H54 (cell line): ENCODE data around the gene COL26A1.
"Not testable (repeated sequence)": the region's sequence is repeated elsewhere in the genome, so short reads cannot be mapped to it uniquely, and the experiment has no call there.

ENCODE experiments used
- DNase-seq: peaks from one replicate; pipeline ENCODE4 v3.0.0; 2011; ENCODE audit warnings: low spot score, mixed read lengths; ENCODE audit not compliant: insufficient read length
- FAIRE-seq: peaks from 3 replicates; lab custom pipeline; 2011; peaks lifted over from hg19 to GRCh38; lab: Jason Lieb, UNC
- POLR2A ChIP-seq: IDR thresholded peaks from 2 replicates; pipeline ENCODE4 v1.6.1; 2011; ENCODE audit warnings: low read depth, mild to moderate bottlenecking, low read length

COL26A1 gene

DNA sequence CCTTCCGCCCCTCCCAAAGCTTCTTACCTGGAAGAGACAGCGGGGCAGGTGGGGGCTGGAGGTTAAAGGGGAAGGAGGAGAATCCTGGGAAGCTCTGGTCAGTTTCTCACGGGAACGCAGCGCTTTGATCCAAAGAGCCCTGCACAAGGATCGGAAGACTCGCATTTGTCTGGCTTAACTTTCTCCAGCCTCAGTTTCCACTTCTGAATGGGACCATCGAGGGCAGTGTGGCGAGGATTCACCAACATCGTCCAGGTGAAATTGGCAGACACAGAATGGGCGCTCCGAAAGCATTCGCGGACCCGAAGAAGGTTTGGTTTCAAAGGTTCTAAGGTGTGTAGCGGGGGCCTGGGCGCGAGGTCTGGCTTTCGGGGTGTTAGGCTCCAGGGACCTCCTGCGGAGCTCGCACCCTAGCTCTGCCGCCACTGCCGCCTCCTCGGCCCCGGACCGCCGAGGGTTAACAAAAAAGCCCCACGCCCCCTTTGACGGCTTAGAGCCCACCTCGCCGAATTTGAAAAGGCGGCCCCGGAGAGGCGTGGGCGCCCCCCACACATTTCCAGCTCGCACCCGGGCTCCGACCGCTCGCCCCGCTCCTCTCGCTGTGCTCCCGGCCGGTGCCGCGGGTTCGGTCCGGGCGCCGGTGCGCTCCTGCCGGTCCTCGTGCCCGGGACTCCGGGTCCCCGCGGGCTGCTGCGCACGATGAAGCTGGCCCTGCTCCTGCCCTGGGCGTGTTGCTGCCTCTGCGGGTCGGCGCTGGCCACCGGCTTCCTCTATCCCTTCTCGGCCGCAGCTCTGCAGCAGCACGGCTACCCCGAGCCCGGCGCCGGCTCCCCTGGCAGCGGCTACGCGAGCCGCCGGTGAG is at the start of gene COL26A1:
COL26A1 (plus strand) TSS at position 542 of the 862 bp plus-strand sequence; CDS start at position 700, 158 bp downstream.
- FAIRE-seq (no peak), DNase-seq (no peak)
- TF ChIP-seq POLR2A, result no peak

GRCh38 chr7:101315336-101315735 is 47.3 kb upstream of the COL26A1 start:
- DNase-seq, result no peak
- TF ChIP-seq POLR2A, result no peak
- no peak for FAIRE-seq

GRCh38 chr7:101319401-101319800 is 43.3 kb upstream of the COL26A1 start:
- DNase-seq (no peak), FAIRE-seq (no peak)
- TF ChIP-seq POLR2A, result no peak

GRCh38 chr7:101321491-101322401 is 40.9 kb upstream of the COL26A1 start, which contains the start of gene IFT22:
Gene IFT22 (minus strand): TSS chr7:101321812. CDS start chr7:101321709, 103 bp downstream.
- DNase-seq (peak; percentile 84), FAIRE-seq (no peak)
- peak; percentile 68 for TF ChIP-seq POLR2A

DNA sequence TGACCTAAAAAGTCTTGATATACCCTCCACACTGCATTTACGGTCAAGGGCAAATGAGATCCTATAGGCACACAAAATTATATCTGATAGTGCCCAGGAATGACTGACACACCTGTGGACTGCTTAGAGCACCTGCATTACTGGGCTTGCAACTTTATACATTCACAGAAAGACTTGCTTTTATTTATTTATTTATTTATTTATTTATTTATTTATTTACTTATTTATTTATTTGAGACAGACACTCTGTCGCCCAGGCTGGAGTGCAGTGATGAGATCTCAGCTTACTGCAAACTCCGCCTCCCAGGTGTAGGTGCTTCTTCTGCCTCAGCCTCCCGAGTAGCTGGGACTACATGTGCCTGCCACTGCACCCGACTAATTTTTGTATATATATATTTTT is 34.5 kb upstream of the COL26A1 start:
- FAIRE-seq (no peak), DNase-seq (no peak)

GRCh38 chr7:101330011-101330484 is 32.6 kb upstream of the COL26A1 start:
- DNase-seq, result no peak
- no peak for TF ChIP-seq POLR2A

More for the DNA sequence above, 34.5 kb upstream of the COL26A1 start:
- TF ChIP-seq POLR2A, result no peak

GRCh38 chr7:101332026-101332425 is 30.6 kb upstream of the COL26A1 start:
- TF ChIP-seq POLR2A, result no peak
- no peak for FAIRE-seq

More at GRCh38 chr7:101330011-101330484, 32.6 kb upstream of the COL26A1 start:
- FAIRE-seq, result no peak

GRCh38 chr7:101333912-101334311 is 28.8 kb upstream of the COL26A1 start:
- TF ChIP-seq POLR2A, result no peak
- DNase-seq (no peak), FAIRE-seq (no peak)

More at GRCh38 chr7:101332026-101332425, 30.6 kb upstream of the COL26A1 start:
- DNase-seq, result no peak

GRCh38 chr7:101340379-101340778 is 22.3 kb upstream of the COL26A1 start:
- no peak for TF ChIP-seq POLR2A
- DNase-seq, result no peak
- no peak for FAIRE-seq

DNA sequence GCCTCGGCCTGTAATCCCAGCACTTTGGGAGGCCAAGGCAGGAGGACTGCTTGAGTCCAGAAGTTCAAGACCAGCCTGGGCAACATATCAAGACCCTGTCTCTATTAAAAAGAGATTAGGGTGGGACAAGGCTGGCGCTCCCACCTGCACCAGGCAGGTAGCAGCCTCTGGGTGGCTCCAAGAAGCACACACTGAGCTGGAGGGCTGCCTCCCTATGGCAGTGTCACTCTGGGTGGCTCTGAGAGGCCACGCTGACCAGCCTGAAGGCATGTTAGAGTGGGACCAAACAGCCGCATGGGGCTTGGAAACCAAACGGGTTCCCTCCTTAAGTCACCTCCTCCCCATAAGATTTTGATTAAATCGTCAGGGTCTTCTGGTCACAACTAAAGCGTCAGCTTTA is 19.8 kb upstream of the COL26A1 start:
- no peak for TF ChIP-seq POLR2A
- DNase-seq, result no peak
- no peak for FAIRE-seq

DNA sequence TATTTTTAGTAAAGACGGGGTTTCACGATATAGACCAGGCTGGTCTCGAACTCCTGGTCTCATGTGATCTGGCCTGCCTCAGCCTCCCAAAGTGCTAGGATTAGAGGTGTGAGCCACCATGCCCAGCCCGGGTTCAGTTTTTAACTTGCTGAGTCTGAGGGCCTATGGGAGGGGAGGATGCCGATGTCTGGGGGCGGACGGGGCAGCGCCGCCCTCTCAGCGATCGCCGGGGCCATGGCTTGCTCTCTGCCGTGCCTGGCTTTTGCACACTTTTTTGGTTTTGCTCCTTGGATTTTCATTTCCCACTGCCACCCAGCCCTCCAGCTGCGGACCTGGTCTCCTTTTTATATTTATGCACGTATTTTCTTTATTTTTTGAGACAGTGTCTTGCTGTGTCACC is 15.2 kb upstream of the COL26A1 start:
- no peak for TF ChIP-seq POLR2A
- no peak for FAIRE-seq
- no peak for DNase-seq

- not testable (repeated sequence) for DNase-seq, FAIRE-seq
Observed at GRCh38 chr7:101348456-101349067, 14.1 kb upstream of the COL26A1 start.

- not testable (repeated sequence) for DNase-seq, FAIRE-seq
Observed at GRCh38 chr7:101349300-101349699, 13.4 kb upstream of the COL26A1 start.
